Keratinocyte (primary cell): ENCODE results near the gene POU3F2. TPM values are rescaled to one million over a fixed set of nuclear protein-coding genes. Genes with fewer than 3 reads are reported as not detected.

Source experiments
- DNase-seq: peaks from one replicate; pipeline ENCODE4 v3.0.0-alpha.2; 2011; ENCODE audit warnings: low read depth, missing footprints, low spot score
- FAIRE-seq: peaks from 2 replicates; lab custom pipeline; 2011; peaks lifted over from hg19 to GRCh38; lab: Jason Lieb, UNC
- H2AFZ ChIP-seq: 2 replicates; pipeline ENCODE4 v1.6.0; 2012; ENCODE audit warnings: low read length, control low read depth, inconsistent platforms; ENCODE audit not compliant: control insufficient read depth
- H3K27ac ChIP-seq: 2 replicates; pipeline ENCODE4 v1.5.1; 2011; ENCODE audit warnings: low read length; ENCODE audit not compliant: control insufficient read depth, insufficient read depth
- H3K27me3 ChIP-seq: 3 replicates; pipeline ENCODE4 v1.6.0; 2011; ENCODE audit warnings: low read length; ENCODE audit not compliant: control insufficient read depth, insufficient read depth; ENCODE audit errors: extremely low read depth
- H3K36me3 ChIP-seq, 2 experiments: 2 replicates in 1 of 2; 3 replicates in 1 of 2; pipeline ENCODE4 v1.5.1; 2011; ENCODE audit warnings: low read length in 2 of 2, mild to moderate bottlenecking in 1 of 2; ENCODE audit not compliant: control insufficient read depth in 2 of 2, insufficient read depth in 2 of 2; ENCODE audit errors: extremely low read depth in 1 of 2
- H3K4me1 ChIP-seq: 3 replicates; pipeline ENCODE4 v1.5.1; 2011; ENCODE audit warnings: low read length; ENCODE audit not compliant: control insufficient read depth, insufficient read depth; ENCODE audit errors: extremely low read depth
- H3K4me2 ChIP-seq: 3 replicates; pipeline ENCODE4 v1.6.0; 2011; ENCODE audit warnings: low read depth, low read length; ENCODE audit not compliant: control insufficient read depth, insufficient read depth; ENCODE audit errors: extremely low read depth
- H3K4me3 ChIP-seq, 3 experiments: fragments of 200-600 bp in 1 of 3; sonication (generic) in 1 of 3; 2 replicates in 2 of 3; 3 replicates in 1 of 3; pipeline ENCODE4 v1.5.1; 2011 to 2016; ENCODE audit warnings: low read length in 3 of 3, mild to moderate bottlenecking in 3 of 3, control low read depth in 2 of 3, inconsistent platforms in 1 of 3, low read depth in 1 of 3, mixed read lengths in 1 of 3, mixed run types in 1 of 3, moderate library complexity in 1 of 3; ENCODE audit not compliant: control insufficient read depth in 2 of 3, insufficient read depth in 2 of 3; ENCODE audit errors: extremely low read depth in 1 of 3
- H3K79me2 ChIP-seq: 2 replicates; pipeline ENCODE4 v1.6.0; 2012; ENCODE audit warnings: low read length; ENCODE audit not compliant: control insufficient read depth, insufficient read depth
- H3K9ac ChIP-seq: 3 replicates; pipeline ENCODE4 v1.6.0; 2011; ENCODE audit warnings: low read length; ENCODE audit not compliant: control insufficient read depth, insufficient read depth; ENCODE audit errors: extremely low read depth
- H3K9me1 ChIP-seq: 3 replicates; pipeline ENCODE4 v1.6.0; 2011; ENCODE audit warnings: low read length; ENCODE audit not compliant: control insufficient read depth, insufficient read depth; ENCODE audit errors: extremely low read depth
- H3K9me3 ChIP-seq: 2 replicates; pipeline ENCODE4 v1.5.1; 2012; ENCODE audit warnings: low read depth, low read length; ENCODE audit not compliant: control insufficient read depth
- H4K20me1 ChIP-seq: 3 replicates; pipeline ENCODE4 v1.6.0; 2011; ENCODE audit warnings: low read length; ENCODE audit not compliant: control insufficient read depth, insufficient read depth; ENCODE audit errors: extremely low read depth
- EZH2 ChIP-seq: IDR thresholded peaks from one replicate; pipeline ENCODE4 v1.6.1; 2012; ENCODE audit warnings: inconsistent platforms, mild to moderate bottlenecking, low read length, moderate library complexity
- dilution Hi-C: fragments of 300-500 bp; cut with MboI; formaldehyde crosslinking; loops from one replicate; pipeline ENCODE4 v1.7.0; 2020; ENCODE audit warnings: low sequenced_read_pairs; ENCODE audit not compliant: extremely low pct_ligation_motif_present
- polyA plus RNA-seq, 5 experiments: library from polyadenylated mRNA; depleted of rRNA in 3 of 5; stranded (reverse) in 3 of 5; stranded (forward) in 1 of 5; unstranded in 1 of 5; fragments of >200 nt; gene quantifications; 1 replicate in 1 of 5; 2 replicates in 3 of 5; 3 replicates in 1 of 5; pipeline versions ENCODE4 v1.2.1 to v1.2.3, GENCODE V29; 2011 to 2012; ENCODE audit warnings: missing spikeins in 2 of 5, low read depth in 1 of 5, low replicate concordance in 1 of 5
- TF ChIP-seq, protein P1 (sequence below), 3 experiments: IDR thresholded peaks in 1 of 3; conservative IDR thresholded peaks in 1 of 3; optimal IDR thresholded peaks in 1 of 3; 2 replicates in 2 of 3; 3 replicates in 1 of 3; pipeline versions ENCODE3 to v1.5.1; 2011; ENCODE audit warnings: low read length in 3 of 3, mild to moderate bottlenecking in 3 of 3, moderate library complexity in 2 of 3, control low read depth in 1 of 3, inconsistent platforms in 1 of 3; ENCODE audit not compliant: insufficient read depth in 2 of 3; ENCODE audit errors: extremely low read depth in 1 of 3

Gene POU3F2
- polyA plus RNA-seq, 1 donor (not counting 4 experiments of a cell fraction or from before 2014, with no cell fraction given): not detected

DNA sequence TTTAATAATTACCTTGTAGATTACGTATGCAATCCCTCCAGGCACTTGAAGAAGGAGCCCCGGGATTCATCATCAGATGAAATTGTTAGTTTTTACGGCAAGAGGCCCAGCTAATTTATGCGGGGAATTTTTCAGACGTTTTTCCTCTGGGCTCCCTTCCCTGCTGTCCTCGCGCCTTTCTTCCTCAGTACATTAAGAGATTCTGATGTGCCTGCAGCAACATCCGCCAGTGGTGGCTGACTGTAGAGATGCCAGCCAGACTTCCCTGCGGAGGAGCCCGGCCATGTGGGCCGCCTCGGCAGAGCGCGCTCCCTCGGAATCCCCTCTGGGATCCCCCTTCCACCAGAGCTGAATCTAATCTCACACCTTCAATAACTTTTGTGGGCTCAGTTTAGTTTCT, 46.4 kb upstream of the POU3F2 start:
- peaks cover 10% of the 10 kb centered on the region for H3K27me3 ChIP-seq
- dilution Hi-C loops: no loop called here
- no peaks in the 10 kb centered on the region for H3K9me1 ChIP-seq
- H3K27ac ChIP-seq: no peak overlapping the region
- no peak overlapping the region for H3K4me2 ChIP-seq
- H4K20me1 ChIP-seq: no peaks in the 10 kb centered on the region
- no peaks in the 10 kb centered on the region for H3K79me2 ChIP-seq
- no peak overlapping the region for H3K9ac ChIP-seq
- no peaks in the 10 kb centered on the region for H3K4me1 ChIP-seq
- TF ChIP-seq, protein P1, sequence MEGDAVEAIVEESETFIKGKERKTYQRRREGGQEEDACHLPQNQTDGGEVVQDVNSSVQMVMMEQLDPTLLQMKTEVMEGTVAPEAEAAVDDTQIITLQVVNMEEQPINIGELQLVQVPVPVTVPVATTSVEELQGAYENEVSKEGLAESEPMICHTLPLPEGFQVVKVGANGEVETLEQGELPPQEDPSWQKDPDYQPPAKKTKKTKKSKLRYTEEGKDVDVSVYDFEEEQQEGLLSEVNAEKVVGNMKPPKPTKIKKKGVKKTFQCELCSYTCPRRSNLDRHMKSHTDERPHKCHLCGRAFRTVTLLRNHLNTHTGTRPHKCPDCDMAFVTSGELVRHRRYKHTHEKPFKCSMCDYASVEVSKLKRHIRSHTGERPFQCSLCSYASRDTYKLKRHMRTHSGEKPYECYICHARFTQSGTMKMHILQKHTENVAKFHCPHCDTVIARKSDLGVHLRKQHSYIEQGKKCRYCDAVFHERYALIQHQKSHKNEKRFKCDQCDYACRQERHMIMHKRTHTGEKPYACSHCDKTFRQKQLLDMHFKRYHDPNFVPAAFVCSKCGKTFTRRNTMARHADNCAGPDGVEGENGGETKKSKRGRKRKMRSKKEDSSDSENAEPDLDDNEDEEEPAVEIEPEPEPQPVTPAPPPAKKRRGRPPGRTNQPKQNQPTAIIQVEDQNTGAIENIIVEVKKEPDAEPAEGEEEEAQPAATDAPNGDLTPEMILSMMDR (optimal IDR thresholded peaks at IDR 0.05 in 1 of 3, IDR thresholded peaks at IDR 0.05 in 1 of 3, conservative IDR thresholded peaks at IDR 0.05 in 1 of 3; ENCODE audit: extremely low read depth in 1 of 3, insufficient read depth in 2 of 3, low read length in 3 of 3): no peak
- no peak for TF ChIP-seq EZH2
- no peaks in the 10 kb centered on the region for H3K36me3 ChIP-seq
- no peak overlapping the region for H3K4me3 ChIP-seq
- H2AFZ ChIP-seq: no peak overlapping the region
- DNase-seq (no peak), FAIRE-seq (no peak)
- H3K9me3 ChIP-seq: no peaks in the 10 kb centered on the region

DNA sequence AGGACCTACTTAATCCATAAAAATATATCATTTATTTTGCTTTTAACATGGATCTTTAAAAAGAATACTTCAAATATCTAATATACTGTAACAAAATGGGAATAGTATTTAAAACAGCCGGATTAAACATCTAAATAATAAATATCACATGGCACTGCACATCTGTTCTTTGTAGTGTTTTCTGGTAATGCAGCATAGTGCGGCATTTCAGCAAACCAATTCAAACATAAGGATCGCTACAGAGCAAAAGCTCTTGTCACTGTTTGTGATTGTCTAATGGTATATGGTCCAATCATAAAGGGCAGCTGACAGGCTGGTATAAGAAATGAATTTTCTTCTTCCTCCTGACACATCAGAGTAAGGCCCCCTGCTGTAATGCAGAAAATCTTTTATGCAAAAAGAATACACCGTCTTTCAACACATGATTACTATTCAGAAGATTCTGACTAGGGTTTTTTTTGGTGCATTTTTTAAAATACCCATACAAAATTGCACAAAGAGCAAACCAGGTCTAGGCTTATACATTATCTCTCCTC, 40.0 kb upstream of the POU3F2 start:
- Histone ChIP-seq H3K27ac (no peak overlapping the region), H3K4me3 (no peak overlapping the region), H3K9me3 (no peaks in the 10 kb centered on the region), H3K79me2 (no peaks in the 10 kb centered on the region), H3K9ac (no peak overlapping the region), H2AFZ (no peak overlapping the region), H3K4me2 (no peak overlapping the region), H3K9me1 (no peaks in the 10 kb centered on the region), H3K4me1 (no peaks in the 10 kb centered on the region), H3K27me3 (peaks cover 5% of the 10 kb centered on the region), H4K20me1 (no peaks in the 10 kb centered on the region), H3K36me3 (no peaks in the 10 kb centered on the region)
- FAIRE-seq: no peak
- no peak for DNase-seq
- TF ChIP-seq EZH2: no peak
- dilution Hi-C loops: no loop called here
